SJSA1 (cell line): ENCODE data around the gene FOXP4. TPM values are rescaled to one million over a fixed set of nuclear protein-coding genes. Genes with fewer than 3 reads are reported as not detected.
A peak's percentile ranks its signal among the peaks of the same experiment; 100 is the strongest.

Experiments used
- DNase-seq, 2 experiments: peaks; one replicate each; pipeline ENCODE4 v3.0.0-alpha.2; 2015 to 2020; ENCODE audit warnings: low spot score in 2 of 2, low read depth in 1 of 2
- H3K27ac ChIP-seq: fragments of 250-450 bp; sonication (Bioruptor Pico); 2 replicates; pipeline ENCODE4 v1.5.1; 2020; ENCODE audit warnings: mild to moderate bottlenecking, moderate library complexity
- H3K27me3 ChIP-seq: fragments of 250-450 bp; sonication (Bioruptor Pico); replicated peaks from 2 replicates; pipeline ENCODE4 v1.5.1; 2020; ENCODE audit warnings: mild to moderate bottlenecking, moderate library complexity
- H3K36me3 ChIP-seq: fragments of 250-450 bp; sonication (Bioruptor Pico); 2 replicates; pipeline ENCODE4 v1.5.1; 2020; ENCODE audit warnings: mild to moderate bottlenecking
- H3K4me1 ChIP-seq: fragments of 250-450 bp; sonication (Bioruptor Pico); replicated peaks from 2 replicates; pipeline ENCODE4 v1.6.1; 2021; ENCODE audit warnings: mild to moderate bottlenecking
- H3K4me3 ChIP-seq: fragments of 250-450 bp; sonication (Bioruptor Pico); 2 replicates; pipeline ENCODE4 v1.5.1; 2020; ENCODE audit warnings: mild to moderate bottlenecking
- H3K9me3 ChIP-seq: fragments of 250-450 bp; sonication (Bioruptor Pico); replicated peaks from 2 replicates; pipeline ENCODE4 v1.5.1; 2020; ENCODE audit warnings: mild to moderate bottlenecking
- total RNA-seq: library from RNA; depleted of rRNA; stranded (reverse); fragments of >200 nt; shearing (Covaris generic); gene quantifications from 2 replicates; pipeline ENCODE4 v1.2.3, GENCODE V29; 2014

The FOXP4 gene
- total RNA-seq, 1 experiment from 2014 or later: 5.1 TPM

DNA sequence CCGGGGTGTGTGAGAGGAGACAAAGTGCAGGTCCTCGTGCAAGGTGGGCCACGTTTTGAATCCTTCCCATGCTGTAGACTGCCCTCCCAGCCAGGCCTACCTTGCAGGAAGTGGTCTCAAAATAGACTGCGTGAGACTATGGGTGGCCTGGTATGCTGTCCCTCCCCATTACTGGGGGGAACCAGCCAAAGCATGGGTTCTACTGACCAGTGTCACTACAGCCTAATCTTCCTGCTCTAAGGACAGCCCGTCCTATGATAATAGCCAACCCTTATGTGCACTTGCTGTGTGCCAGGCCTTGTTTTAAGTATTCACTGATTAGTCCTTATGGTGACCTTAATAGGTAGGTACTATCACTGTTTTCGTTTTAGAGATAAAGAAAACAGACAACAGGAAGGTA, 38.0 kb downstream of the FOXP4 start:
- H3K27ac ChIP-seq: no peak overlapping the region
- H3K36me3 ChIP-seq: peaks cover 61% of the 10 kb centered on the region
- DNase-seq: no peak
- no peaks in the 10 kb centered on the region for H3K27me3 ChIP-seq
- H3K4me1 ChIP-seq: peaks cover 40% of the 10 kb centered on the region
- no peaks in the 10 kb centered on the region for H3K9me3 ChIP-seq
- H3K4me3 ChIP-seq: no peak overlapping the region

DNA sequence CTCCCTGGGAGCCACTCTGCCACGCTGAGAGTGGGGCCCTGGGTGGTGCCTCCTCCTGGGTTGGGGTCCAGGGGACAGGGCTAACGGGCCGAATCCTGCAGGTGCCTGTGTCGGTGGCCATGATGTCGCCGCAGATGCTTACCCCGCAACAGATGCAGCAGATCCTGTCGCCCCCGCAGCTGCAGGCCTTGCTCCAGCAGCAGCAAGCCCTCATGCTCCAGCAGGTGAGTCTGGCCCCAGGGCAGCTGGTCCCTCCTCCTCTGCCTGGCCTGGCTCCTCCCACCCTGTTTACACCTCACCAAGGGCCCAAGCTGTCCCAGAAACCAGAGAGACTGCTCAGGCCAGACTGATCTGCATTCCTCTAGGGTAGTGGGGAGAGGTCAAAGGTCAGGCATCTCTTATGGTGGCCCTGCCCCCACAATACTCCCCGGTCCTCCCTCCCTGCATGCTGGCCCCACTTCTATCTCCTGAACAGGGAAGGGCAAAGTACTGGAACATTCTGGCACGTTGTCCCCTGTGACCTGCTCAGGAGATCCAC, 38.6 kb downstream of the FOXP4 start:
- peaks cover 35% of the 10 kb centered on the region for H3K4me1 ChIP-seq
- no peaks in the 10 kb centered on the region for H3K9me3 ChIP-seq
- H3K36me3 ChIP-seq: peaks cover 57% of the 10 kb centered on the region
- no peaks in the 10 kb centered on the region for H3K27me3 ChIP-seq
- H3K4me3 ChIP-seq: no peak overlapping the region
- no peak for DNase-seq
- H3K27ac ChIP-seq: no peak overlapping the region

DNA sequence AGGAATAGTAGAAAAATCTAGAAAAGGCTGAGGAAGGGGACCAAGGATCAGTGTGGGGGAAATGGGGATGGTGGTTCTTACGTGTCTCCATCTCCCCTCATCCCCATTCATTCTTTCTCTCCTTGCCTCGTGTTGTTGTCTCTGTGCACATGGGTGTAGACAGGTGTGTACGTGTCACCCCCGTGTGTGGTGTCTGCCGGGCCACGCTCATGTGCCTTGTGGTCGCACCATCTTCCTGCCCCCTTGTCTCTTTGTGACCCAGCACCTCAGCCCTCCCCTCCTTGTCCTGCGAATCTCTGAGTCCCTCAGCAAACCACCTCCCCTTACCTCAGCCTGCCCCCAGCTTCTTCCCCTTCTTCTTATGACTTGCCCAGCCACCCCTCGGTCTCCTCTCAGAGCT, 39.4 kb downstream of the FOXP4 start:
- DNase-seq: no peak
- Histone ChIP-seq H3K27ac (no peak overlapping the region), H3K4me1 (peaks cover 29% of the 10 kb centered on the region), H3K4me3 (no peak overlapping the region), H3K27me3 (no peaks in the 10 kb centered on the region), H3K9me3 (no peaks in the 10 kb centered on the region), H3K36me3 (peaks cover 54% of the 10 kb centered on the region)

DNA sequence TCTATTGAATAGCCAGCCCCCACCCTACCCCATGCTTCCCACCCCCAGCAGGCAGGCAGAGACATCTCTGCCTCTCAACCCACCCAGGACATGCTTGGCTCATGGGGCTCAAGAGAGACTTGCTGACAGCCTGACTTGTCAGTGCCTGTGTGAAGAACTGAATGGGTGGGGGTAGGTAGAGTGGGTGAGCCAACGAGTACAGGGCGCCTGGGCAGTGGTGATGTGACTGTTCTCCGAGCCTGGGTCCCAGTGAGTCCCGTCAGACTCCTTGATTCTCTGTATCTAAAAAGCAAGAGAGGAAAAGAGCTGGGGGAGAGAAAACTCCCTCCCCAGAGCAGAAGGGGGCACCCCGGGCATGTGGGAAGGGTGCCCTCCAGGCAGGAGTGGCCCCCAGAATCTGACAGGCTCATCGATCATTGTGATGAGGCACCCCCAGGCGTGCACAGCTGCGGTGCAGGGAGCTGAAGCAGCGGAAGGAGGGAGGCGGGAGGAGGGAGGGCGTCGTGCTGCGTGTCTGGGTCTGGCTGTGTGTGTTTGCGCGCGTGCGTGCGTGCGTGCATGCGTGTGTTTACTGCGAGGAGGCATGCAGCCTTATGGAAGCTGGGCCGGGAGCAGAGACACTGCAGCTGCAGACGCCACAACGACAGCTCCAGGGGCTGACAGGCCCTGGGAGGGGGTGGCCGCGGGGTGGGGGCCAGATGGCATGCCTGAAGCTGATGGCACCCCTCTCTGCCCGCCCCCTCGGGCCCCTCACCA, 40.2 kb downstream of the FOXP4 start:
- no peak for DNase-seq
- Histone ChIP-seq H3K9me3 (no peaks in the 10 kb centered on the region), H3K36me3 (peaks cover 62% of the 10 kb centered on the region), H3K4me1 (peaks cover 21% of the 10 kb centered on the region), H3K4me3 (no peak overlapping the region), H3K27ac (no peak overlapping the region), H3K27me3 (no peaks in the 10 kb centered on the region)

DNA sequence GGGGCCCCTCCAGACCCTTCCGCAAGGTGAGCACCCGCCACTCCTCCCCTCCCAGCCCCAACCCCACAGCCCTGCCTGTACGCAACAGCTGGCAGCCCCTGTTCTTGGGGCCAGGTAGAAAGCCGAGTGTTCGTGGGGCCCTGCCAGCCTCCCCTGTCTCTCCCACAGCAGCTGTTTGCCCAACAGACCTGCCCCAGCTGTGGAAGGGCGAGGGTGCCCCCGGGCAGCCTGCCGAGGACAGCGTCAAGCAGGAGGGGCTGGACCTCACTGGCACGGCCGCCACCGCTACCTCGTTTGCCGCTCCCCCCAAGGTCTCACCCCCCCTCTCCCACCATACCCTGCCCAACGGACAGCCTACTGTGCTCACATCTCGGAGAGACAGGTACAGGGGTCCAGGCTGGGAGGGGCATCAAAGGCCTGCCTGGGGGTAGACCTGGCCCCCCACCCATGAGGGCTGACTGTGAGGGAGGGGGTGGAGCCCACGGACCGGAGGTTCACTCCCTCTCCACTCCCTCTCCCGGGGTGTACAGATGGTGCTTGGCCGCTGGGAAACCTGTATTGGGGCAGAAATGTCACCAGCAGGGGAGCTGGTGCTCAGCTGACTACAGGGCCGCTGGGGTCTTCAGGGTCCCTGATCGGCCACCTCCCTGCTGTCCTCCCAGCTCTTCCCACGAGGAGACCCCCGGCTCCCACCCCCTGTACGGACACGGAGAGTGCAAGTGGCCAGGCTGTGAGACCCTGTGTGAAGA, 41.1 kb downstream of the FOXP4 start:
- peaks cover 15% of the 10 kb centered on the region for H3K4me1 ChIP-seq
- no peaks in the 10 kb centered on the region for H3K9me3 ChIP-seq
- no peak overlapping the region for H3K27ac ChIP-seq
- no peak overlapping the region for H3K4me3 ChIP-seq
- peaks cover 68% of the 10 kb centered on the region for H3K36me3 ChIP-seq
- no peaks in the 10 kb centered on the region for H3K27me3 ChIP-seq
- no peak for DNase-seq

DNA sequence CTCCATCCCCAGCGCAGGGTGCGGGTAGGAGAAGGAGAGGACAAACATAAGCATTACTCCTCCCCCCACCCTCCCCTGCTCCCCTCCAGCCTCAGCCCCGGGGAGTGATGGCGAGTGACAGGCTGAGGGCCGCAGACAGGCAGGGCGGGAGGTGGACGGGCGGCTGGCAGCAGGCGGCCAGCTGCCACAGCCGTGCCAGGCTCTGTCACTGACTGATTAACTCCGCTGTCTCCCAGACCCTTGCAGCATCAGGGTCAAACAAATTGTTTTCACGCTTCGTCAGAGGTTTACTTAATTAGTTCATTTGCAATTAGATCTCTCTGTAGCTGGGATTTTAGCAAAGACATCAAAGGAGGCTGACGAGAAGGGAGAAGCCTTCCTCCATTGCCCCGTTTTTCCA, 41.9 kb downstream of the FOXP4 start:
- H3K27me3 ChIP-seq: no peaks in the 10 kb centered on the region
- DNase-seq: no peak
- peaks cover 9% of the 10 kb centered on the region; the same call in 1 of the 2 replicates for H3K4me1 ChIP-seq
- H3K9me3 ChIP-seq: no peaks in the 10 kb centered on the region
- no peak overlapping the region for H3K4me3 ChIP-seq
- peaks cover 72% of the 10 kb centered on the region for H3K36me3 ChIP-seq
- no peak overlapping the region for H3K27ac ChIP-seq

DNA sequence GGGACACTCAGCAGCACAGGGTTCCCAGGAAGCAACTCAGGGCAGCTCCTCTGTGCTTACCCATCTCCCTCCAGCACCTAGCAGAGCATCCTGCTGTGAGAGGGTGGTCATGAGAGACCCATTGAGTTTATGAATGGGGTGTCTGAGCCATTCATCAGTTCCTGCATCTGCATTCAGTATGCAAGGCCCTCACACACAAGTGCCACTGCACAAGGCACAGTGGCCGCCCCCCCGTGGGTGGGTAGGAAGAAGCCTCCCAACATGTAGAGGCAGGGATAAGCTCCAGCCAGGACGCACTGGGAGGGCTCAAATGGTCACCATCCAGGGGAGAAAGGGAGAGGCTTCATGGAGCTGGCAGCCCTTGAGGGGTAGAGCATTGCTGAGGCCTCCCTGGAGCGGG, 43.0 kb downstream of the FOXP4 start:
- Histone ChIP-seq H3K4me1 (peaks cover 3% of the 10 kb centered on the region; the same call in 1 of the 2 replicates), H3K27me3 (no peaks in the 10 kb centered on the region), H3K27ac (no peak overlapping the region), H3K9me3 (no peaks in the 10 kb centered on the region), H3K36me3 (peaks cover 70% of the 10 kb centered on the region), H3K4me3 (no peak overlapping the region)
- no peak for DNase-seq

DNA sequence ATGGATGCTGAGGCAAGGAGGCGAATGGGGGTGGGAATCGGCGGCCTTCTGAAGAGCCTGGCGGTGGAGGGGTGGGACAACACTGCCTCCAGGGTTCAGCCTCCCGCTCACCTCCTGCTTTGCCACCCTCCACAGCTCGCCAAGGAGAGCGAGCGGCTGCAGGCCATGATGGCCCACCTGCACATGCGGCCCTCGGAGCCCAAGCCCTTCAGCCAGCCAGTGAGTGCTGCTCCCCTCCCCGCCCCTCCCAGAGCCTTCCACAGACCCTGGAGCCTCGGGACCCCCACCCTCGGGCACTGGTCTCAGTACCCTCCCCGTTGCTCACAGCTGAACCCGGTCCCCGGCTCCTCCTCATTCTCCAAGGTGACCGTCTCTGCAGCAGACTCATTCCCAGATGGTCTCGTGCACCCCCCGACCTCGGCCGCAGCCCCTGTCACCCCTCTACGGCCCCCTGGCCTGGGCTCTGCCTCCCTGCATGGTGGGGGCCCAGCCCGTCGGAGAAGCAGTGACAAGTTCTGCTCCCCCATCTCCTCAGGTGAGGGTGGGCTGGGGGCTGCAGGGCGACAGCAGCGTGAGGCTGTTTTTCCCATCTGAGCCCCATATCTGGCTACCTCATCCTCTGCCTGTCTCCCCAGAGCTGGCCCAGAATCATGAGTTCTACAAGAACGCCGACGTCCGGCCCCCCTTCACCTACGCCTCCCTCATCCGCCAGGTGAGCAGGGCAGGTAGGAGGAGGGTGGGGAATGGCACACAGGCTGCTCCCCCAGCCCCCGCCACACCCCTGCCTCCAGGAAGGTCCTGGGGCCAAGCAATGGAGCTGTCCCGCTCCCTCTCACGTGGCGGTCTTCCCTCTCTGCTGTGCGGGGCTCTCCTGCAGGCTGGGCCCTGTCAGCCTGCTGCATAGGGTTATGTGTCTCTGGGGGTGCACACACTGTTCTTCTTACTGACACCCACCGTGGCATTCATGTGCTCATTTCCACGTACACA, 43.7 kb downstream of the FOXP4 start:
- Histone ChIP-seq H3K36me3 (peaks cover 67% of the 10 kb centered on the region), H3K4me1 (peaks cover 3% of the 10 kb centered on the region; the same call in 1 of the 2 replicates), H3K27ac (no peak overlapping the region), H3K4me3 (no peak overlapping the region), H3K27me3 (no peaks in the 10 kb centered on the region), H3K9me3 (no peaks in the 10 kb centered on the region)
- DNase-seq: no peak

DNA sequence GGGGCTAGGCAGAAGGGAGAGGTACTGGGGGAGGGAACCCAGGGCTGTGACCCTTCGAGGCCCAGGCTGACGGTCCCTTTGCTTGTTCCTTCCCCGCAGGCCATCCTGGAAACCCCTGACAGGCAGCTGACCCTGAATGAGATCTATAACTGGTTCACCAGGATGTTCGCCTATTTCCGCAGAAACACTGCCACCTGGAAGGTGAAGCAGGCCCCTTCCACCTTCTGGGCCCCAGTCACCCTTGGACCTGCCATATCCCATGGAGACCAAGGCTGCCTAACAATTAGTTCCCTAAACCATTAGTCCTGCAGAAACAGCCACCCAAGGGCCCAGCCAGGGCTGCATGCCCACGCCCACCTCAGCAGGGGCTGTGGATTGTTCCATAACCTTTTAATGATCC, 44.9 kb downstream of the FOXP4 start:
- Histone ChIP-seq H3K27me3 (no peaks in the 10 kb centered on the region), H3K4me1 (peaks cover 3% of the 10 kb centered on the region; the same call in 1 of the 2 replicates), H3K36me3 (peaks cover 66% of the 10 kb centered on the region), H3K27ac (no peak overlapping the region), H3K9me3 (no peaks in the 10 kb centered on the region), H3K4me3 (no peak overlapping the region)
- DNase-seq: no peak

DNA sequence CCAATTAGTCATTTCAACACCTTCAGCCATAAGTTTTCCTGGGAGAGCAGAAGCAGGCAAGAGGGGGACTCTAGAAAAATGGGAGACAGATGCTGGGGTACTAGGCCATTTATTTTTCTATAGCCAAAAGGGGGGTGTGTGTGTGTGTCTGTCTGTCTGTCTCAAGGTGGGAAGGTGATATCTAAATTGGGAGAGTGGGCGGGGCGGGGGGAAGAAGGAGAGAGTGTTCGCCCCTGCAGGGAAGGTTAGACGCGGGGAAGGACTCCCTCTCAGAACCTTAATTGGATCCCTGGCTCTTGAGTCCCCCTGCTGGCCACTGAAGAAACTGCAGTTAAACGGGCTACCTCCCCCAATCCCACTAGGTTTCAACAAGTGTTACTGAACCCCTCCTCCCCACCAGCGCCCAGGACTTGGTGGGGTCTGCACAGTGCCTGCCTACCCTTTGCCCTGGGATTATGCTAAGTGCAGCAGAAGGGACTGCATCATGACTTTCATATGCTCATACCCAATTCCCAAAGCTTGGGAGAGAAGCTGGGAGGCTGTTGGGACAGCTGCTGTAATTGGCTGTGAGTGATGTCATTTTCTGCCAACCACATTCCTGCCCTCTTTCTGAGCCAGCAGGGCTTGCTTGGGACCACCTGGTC, 45.8 kb downstream of the FOXP4 start:
- peaks cover 3% of the 10 kb centered on the region; the same call in 1 of the 2 replicates for H3K4me1 ChIP-seq
- peak; percentile 73 to 79 for DNase-seq
- H3K36me3 ChIP-seq: peaks cover 67% of the 10 kb centered on the region

DNA sequence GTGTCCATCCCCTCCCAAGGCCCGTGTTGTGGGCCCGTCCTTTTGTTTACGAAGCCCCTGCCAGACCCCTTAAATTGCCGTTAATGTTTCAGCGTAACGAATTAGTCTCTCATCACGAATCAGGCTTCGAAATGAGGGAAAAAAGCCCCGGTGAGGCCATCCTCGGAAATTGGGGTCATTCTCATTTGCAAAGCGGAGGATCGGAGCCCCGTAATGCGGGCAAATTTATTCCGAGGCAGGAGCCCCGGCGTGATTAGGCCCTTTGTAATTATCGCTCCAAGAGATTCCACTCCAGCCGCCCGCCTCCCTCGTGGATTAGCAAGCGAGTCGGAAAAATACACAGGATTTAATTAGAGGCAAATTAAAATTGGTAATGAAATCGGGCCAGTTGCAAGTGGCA, 47.2 kb downstream of the FOXP4 start:
- no peaks in the 10 kb centered on the region for H3K27me3 ChIP-seq
- H3K4me1 ChIP-seq: peaks cover 3% of the 10 kb centered on the region; the same call in 1 of the 2 replicates
- H3K27ac ChIP-seq: no peak overlapping the region
- peaks cover 67% of the 10 kb centered on the region for H3K36me3 ChIP-seq
- no peaks in the 10 kb centered on the region for H3K9me3 ChIP-seq
- DNase-seq: no peak
- no peak overlapping the region for H3K4me3 ChIP-seq

More for the DNA sequence above, 45.8 kb downstream of the FOXP4 start:
- Histone ChIP-seq H3K27me3 (no peaks in the 10 kb centered on the region), H3K27ac (no peak overlapping the region), H3K4me3 (no peak overlapping the region), H3K9me3 (no peaks in the 10 kb centered on the region)

DNA sequence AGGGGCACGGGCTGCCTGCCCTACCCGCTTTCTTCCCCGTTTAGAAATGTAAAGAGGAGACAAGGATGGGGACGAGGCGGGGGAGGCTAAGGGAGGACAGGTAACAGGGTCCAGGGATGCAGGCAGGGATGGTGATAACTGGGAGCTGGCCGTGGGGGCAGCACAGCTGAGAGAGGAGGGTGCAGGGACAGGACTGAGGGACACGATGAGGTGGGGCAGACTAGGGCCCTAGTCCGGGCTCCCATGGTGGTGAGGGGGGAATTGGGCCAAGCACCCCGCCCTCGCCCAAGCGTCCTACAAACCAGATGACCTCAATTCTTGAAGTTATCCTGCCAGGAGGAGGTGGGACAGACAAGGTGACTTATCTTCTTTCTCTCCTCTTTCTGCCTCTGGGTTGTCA, 47.7 kb downstream of the FOXP4 start:
- peaks cover 3% of the 10 kb centered on the region for H3K4me1 ChIP-seq
- no peaks in the 10 kb centered on the region for H3K27me3 ChIP-seq
- H3K4me3 ChIP-seq: no peak overlapping the region
- DNase-seq: no peak
- no peak overlapping the region for H3K27ac ChIP-seq
- H3K36me3 ChIP-seq: peaks cover 67% of the 10 kb centered on the region
- H3K9me3 ChIP-seq: no peaks in the 10 kb centered on the region

DNA sequence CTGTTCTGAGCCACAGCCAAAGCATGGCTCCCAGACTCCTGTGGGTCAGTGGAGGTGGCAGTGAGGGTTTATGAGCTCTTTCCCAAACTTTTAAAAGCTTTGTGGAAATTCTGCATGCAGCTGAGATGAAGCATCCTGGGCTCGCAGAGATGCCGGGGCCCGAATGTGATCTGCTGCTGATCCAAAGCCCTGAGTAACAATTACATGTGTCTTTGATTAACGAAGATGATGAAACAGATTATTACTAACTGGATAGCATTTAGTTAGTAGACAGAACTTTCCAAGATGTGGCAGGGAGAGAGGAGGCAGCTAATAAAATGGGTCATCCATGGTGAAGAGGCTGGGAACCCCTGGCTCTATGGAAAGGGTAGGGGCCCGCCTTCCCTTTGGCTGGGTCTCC, 48.1 kb downstream of the FOXP4 start:
- Histone ChIP-seq H3K27ac (no peak overlapping the region), H3K4me3 (no peak overlapping the region), H3K27me3 (no peaks in the 10 kb centered on the region), H3K4me1 (peaks cover 8% of the 10 kb centered on the region), H3K9me3 (no peaks in the 10 kb centered on the region), H3K36me3 (peaks cover 67% of the 10 kb centered on the region)
- DNase-seq: no peak
